Loucy (cell line): Measurements from ENCODE around the gene GGT5.

Experiments
- CTCF ChIP-seq: fragments of 200-600 bp; sonication (generic); conservative IDR thresholded peaks from 2 replicates; pipeline ENCODE4 v1.5.1; 2014; ENCODE audit warnings: mild to moderate bottlenecking, antibody characterized with exemption, low read length
- EZH2phosphoT487 ChIP-seq: fragments of 200-600 bp; IDR thresholded peaks from 2 replicates; pipeline ENCODE4 v1.6.1; 2018; ENCODE audit warnings: antibody characterized with exemption, mild to moderate bottlenecking, moderate library complexity, borderline replicate concordance

GRCh38 chr22:24291515-24292201 is 46.8 kb upstream of the GGT5 start:
- TF ChIP-seq CTCF (no peak), EZH2phosphoT487 (no peak)
